ENCODE data around the gene PACRG.

DNA sequence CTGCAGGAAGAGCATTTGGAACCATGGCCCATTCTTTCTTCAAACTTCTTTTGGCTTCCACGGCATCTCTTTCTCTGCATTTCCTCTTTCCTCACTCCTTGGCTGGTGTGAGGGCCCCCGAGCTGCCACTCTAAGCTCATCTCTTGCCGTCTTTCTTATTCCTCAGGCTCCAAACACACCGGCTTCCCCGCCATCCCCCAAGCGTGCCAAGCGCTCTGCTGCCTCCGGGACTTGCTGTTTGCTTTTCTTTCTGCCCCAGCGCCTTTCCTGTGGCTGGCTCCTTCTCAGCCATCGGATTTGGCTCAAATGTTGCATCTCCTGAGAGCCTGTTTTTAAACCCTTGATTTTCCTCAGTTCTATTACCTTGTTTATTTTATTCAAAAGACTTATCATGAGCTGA is 172.7 kb downstream of the PACRG start:
- no peak for TF ChIP-seq HDAC6 (IDR thresholded peaks at IDR 0.05; ENCODE audit: low read depth, low read length)
- no peak for TF ChIP-seq BACH1 (IDR thresholded peaks at IDR 0.05; ENCODE audit: low read length)
- no peak for TF ChIP-seq SP1 (IDR thresholded peaks at IDR 0.05; ENCODE audit: low read depth, low read length)
- TF ChIP-seq, protein P1, sequence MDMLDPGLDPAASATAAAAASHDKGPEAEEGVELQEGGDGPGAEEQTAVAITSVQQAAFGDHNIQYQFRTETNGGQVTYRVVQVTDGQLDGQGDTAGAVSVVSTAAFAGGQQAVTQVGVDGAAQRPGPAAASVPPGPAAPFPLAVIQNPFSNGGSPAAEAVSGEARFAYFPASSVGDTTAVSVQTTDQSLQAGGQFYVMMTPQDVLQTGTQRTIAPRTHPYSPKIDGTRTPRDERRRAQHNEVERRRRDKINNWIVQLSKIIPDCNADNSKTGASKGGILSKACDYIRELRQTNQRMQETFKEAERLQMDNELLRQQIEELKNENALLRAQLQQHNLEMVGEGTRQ (IDR thresholded peaks at IDR 0.05; ENCODE audit: low read length): no peak
- no peak for TF ChIP-seq BCL11A (IDR thresholded peaks at IDR 0.05; ENCODE audit: low read depth in 2 of 2, low read length in 2 of 2)
- no peak for TF ChIP-seq POLR2A (IDR thresholded peaks at IDR 0.05; ENCODE audit: control extremely low read depth in 1 of 2, low read depth in 2 of 2, low read length in 2 of 2)
- TF ChIP-seq, protein P2, sequence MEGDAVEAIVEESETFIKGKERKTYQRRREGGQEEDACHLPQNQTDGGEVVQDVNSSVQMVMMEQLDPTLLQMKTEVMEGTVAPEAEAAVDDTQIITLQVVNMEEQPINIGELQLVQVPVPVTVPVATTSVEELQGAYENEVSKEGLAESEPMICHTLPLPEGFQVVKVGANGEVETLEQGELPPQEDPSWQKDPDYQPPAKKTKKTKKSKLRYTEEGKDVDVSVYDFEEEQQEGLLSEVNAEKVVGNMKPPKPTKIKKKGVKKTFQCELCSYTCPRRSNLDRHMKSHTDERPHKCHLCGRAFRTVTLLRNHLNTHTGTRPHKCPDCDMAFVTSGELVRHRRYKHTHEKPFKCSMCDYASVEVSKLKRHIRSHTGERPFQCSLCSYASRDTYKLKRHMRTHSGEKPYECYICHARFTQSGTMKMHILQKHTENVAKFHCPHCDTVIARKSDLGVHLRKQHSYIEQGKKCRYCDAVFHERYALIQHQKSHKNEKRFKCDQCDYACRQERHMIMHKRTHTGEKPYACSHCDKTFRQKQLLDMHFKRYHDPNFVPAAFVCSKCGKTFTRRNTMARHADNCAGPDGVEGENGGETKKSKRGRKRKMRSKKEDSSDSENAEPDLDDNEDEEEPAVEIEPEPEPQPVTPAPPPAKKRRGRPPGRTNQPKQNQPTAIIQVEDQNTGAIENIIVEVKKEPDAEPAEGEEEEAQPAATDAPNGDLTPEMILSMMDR (IDR thresholded peaks at IDR 0.05; ENCODE audit: control extremely low read depth in 1 of 3, insufficient read depth in 1 of 3, low read depth in 1 of 3, low read length in 3 of 3): no peak
- TF ChIP-seq NRF1 (IDR thresholded peaks at IDR 0.05; ENCODE audit: low read depth, low read length): no peak
- no peak for TF ChIP-seq TEAD4 (IDR thresholded peaks at IDR 0.05; ENCODE audit: low read depth, low read length)
